ENCODE results near the gene TNS3. TPM values are rescaled to one million over a fixed set of nuclear protein-coding genes. Genes with fewer than 3 reads are reported as not detected.

Gene TNS3
- total and polyA plus RNA-seq, 2 of the 13 experiments (the other 11 are each of a cell fraction or from before 2014, with no cell fraction given) = 52.9 to 55.7 TPM

- TF ChIP-seq, protein P1, sequence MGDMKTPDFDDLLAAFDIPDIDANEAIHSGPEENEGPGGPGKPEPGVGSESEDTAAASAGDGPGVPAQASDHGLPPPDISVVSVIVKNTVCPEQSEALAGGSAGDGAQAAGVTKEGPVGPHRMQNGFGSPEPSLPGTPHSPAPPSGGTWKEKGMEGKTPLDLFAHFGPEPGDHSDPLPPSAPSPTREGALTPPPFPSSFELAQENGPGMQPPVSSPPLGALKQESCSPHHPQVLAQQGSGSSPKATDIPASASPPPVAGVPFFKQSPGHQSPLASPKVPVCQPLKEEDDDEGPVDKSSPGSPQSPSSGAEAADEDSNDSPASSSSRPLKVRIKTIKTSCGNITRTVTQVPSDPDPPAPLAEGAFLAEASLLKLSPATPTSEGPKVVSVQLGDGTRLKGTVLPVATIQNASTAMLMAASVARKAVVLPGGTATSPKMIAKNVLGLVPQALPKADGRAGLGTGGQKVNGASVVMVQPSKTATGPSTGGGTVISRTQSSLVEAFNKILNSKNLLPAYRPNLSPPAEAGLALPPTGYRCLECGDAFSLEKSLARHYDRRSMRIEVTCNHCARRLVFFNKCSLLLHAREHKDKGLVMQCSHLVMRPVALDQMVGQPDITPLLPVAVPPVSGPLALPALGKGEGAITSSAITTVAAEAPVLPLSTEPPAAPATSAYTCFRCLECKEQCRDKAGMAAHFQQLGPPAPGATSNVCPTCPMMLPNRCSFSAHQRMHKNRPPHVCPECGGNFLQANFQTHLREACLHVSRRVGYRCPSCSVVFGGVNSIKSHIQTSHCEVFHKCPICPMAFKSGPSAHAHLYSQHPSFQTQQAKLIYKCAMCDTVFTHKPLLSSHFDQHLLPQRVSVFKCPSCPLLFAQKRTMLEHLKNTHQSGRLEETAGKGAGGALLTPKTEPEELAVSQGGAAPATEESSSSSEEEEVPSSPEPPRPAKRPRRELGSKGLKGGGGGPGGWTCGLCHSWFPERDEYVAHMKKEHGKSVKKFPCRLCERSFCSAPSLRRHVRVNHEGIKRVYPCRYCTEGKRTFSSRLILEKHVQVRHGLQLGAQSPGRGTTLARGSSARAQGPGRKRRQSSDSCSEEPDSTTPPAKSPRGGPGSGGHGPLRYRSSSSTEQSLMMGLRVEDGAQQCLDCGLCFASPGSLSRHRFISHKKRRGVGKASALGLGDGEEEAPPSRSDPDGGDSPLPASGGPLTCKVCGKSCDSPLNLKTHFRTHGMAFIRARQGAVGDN (CRISPR knock-in tag; IDR thresholded peaks at IDR 0.05) = peak; percentile 48; the same call in 1 of the 2 replicates
- TF ChIP-seq, protein P2, sequence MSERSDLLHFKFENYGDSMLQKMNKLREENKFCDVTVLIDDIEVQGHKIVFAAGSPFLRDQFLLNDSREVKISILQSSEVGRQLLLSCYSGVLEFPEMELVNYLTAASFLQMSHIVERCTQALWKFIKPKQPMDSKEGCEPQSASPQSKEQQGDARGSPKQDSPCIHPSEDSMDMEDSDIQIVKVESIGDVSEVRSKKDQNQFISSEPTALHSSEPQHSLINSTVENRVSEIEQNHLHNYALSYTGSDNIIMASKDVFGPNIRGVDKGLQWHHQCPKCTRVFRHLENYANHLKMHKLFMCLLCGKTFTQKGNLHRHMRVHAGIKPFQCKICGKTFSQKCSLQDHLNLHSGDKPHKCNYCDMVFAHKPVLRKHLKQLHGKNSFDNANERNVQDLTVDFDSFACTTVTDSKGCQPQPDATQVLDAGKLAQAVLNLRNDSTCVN (CRISPR knock-in tag; IDR thresholded peaks at IDR 0.05; ENCODE audit: borderline replicate concordance) = 0 out of 2 replicates have a peak, but pooled peaks have one; percentile 26
- no peak for TF ChIP-seq ZSCAN12 (CRISPR knock-in tag; IDR thresholded peaks at IDR 0.05)
- no peak for TF ChIP-seq RBM39 (IDR thresholded peaks at IDR 0.05; ENCODE audit: low read depth, low read length, poor library complexity, severe bottlenecking)
- TF ChIP-seq RBM22 (optimal IDR thresholded peaks at IDR 0.05; ENCODE audit: low read length) = peak; percentile 30
- TF ChIP-seq ZNF589 (CRISPR knock-in tag; conservative IDR thresholded peaks at IDR 0.05) = no peak
- TF ChIP-seq ZNF224 (CRISPR knock-in tag; IDR thresholded peaks at IDR 0.05) = no peak
- TF ChIP-seq ATF3 (CRISPR knock-in tag; IDR thresholded peaks at IDR 0.05) = no peak
- no peak for TF ChIP-seq ZNF607 (CRISPR knock-in tag; IDR thresholded peaks at IDR 0.05; ENCODE audit: borderline replicate concordance)
- TF ChIP-seq GABPB1 (CRISPR knock-in tag; IDR thresholded peaks at IDR 0.05) = peak; percentile 23; the same call in 1 of the 2 replicates
- no peak for TF ChIP-seq SNAPC5 (CRISPR knock-in tag; IDR thresholded peaks at IDR 0.05; ENCODE audit: borderline replicate concordance)
- TF ChIP-seq, protein P3, sequence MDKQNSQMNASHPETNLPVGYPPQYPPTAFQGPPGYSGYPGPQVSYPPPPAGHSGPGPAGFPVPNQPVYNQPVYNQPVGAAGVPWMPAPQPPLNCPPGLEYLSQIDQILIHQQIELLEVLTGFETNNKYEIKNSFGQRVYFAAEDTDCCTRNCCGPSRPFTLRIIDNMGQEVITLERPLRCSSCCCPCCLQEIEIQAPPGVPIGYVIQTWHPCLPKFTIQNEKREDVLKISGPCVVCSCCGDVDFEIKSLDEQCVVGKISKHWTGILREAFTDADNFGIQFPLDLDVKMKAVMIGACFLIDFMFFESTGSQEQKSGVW (CRISPR knock-in tag; IDR thresholded peaks at IDR 0.05; ENCODE audit: borderline replicate concordance) = no peak
- peak; percentile 46 for TF ChIP-seq HOXA3 (CRISPR knock-in tag; IDR thresholded peaks at IDR 0.05)
- TF ChIP-seq, protein P4, sequence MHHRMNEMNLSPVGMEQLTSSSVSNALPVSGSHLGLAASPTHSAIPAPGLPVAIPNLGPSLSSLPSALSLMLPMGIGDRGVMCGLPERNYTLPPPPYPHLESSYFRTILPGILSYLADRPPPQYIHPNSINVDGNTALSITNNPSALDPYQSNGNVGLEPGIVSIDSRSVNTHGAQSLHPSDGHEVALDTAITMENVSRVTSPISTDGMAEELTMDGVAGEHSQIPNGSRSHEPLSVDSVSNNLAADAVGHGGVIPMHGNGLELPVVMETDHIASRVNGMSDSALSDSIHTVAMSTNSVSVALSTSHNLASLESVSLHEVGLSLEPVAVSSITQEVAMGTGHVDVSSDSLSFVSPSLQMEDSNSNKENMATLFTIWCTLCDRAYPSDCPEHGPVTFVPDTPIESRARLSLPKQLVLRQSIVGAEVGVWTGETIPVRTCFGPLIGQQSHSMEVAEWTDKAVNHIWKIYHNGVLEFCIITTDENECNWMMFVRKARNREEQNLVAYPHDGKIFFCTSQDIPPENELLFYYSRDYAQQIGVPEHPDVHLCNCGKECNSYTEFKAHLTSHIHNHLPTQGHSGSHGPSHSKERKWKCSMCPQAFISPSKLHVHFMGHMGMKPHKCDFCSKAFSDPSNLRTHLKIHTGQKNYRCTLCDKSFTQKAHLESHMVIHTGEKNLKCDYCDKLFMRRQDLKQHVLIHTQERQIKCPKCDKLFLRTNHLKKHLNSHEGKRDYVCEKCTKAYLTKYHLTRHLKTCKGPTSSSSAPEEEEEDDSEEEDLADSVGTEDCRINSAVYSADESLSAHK (CRISPR knock-in tag; IDR thresholded peaks at IDR 0.05; ENCODE audit: borderline replicate concordance) = no peak
- no peak for TF ChIP-seq YEATS2 (CRISPR knock-in tag; IDR thresholded peaks at IDR 0.05; ENCODE audit: borderline replicate concordance)
- peak; percentile 70 for TF ChIP-seq RBFOX2 (IDR thresholded peaks at IDR 0.05; ENCODE audit: low read depth, low read length)
- TF ChIP-seq ZNF713 (CRISPR knock-in tag; IDR thresholded peaks at IDR 0.05) = no peak
- TF ChIP-seq PCBP1 (IDR thresholded peaks at IDR 0.05; ENCODE audit: borderline replicate concordance, low read depth, low read length) = 0 out of 2 replicates have a peak, but pooled peaks have one; percentile 20
Measured at GRCh38 chr7:47536661-47537611, 45.0 kb downstream of the TNS3 start (continued).

All from HepG2 (cell line).